ENCODE results near the gene IRF4. TPM values are rescaled to one million over a fixed set of nuclear protein-coding genes. Genes with fewer than 3 reads are reported as not detected.

Gene IRF4
- total RNA-seq, 1 donor from 2014 or later, result 0.04 TPM

DNA sequence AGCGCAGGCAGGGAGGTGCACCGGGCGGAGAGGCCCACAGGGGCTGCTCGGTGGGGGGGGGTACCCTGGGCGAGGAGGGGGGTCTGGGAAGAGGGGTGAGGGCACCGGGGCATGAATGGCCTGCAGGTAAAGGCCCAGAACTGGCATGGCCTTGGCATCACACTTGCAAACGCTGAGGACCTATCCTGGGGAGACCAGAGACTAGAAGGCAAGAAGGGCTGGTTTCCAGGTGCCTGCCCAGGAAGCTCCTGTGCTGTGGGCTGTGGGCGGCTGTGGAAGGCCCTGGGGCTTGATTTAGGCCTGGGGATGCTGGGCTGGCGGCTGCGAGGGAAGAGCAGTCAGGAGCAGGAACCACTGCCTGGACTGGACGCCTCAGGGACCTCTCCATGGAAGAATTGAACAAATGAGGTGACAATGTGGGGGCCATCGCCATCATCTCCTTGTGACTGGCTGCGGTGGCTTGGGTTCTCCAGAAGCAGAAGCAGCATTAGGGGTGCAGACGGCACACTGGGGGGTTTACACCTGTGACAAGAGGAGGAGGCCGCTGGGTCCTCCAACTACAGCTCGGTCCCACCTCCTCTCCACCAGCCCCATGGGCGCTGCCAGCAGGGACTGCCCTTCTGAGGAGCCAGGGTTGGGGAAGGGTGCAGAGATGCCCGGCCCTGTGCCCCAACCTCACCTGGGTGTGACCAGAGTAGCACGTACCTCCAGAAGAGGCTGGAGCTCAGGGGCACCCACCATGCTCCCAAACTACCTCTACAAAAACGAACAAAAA is 32.1 kb upstream of the IRF4 start:
- DNase-seq (ENCODE audit: low read depth), result no peak
- TF ChIP-seq, protein P1, sequence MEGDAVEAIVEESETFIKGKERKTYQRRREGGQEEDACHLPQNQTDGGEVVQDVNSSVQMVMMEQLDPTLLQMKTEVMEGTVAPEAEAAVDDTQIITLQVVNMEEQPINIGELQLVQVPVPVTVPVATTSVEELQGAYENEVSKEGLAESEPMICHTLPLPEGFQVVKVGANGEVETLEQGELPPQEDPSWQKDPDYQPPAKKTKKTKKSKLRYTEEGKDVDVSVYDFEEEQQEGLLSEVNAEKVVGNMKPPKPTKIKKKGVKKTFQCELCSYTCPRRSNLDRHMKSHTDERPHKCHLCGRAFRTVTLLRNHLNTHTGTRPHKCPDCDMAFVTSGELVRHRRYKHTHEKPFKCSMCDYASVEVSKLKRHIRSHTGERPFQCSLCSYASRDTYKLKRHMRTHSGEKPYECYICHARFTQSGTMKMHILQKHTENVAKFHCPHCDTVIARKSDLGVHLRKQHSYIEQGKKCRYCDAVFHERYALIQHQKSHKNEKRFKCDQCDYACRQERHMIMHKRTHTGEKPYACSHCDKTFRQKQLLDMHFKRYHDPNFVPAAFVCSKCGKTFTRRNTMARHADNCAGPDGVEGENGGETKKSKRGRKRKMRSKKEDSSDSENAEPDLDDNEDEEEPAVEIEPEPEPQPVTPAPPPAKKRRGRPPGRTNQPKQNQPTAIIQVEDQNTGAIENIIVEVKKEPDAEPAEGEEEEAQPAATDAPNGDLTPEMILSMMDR (IDR thresholded peaks at IDR 0.05; ENCODE audit: insufficient read depth, low read length, poor library complexity, severe bottlenecking), result no peak
- Histone ChIP-seq H3K27me3 (ENCODE audit: control insufficient read depth, insufficient read depth, low read length) (no peaks in the 10 kb centered on the region), H3K36me3 (ENCODE audit: control insufficient read depth, insufficient read depth, low read length) (no peaks in the 10 kb centered on the region), H3K4me3 (ENCODE audit: low read depth, low read length) (no peak overlapping the region)

DNA sequence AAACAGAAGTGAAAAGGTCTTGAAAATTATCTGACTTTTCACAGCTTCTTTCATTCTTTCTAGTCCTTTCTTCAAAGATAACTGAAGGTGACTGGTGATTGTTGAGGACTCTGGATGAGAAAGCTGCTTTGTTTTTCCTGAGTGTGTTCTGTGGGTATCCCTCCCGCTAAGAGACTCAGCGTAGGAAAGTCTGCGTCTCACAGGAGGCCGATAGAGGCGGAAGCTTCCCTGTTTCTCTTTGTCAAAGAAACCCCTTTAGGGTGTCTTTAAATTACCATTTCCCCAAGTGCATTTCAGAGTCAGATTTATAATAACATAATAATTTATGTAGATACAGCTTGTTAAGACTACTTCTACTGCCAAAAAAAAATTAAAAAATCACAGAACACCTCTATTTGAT is 31.2 kb upstream of the IRF4 start:
- no peaks in the 10 kb centered on the region for H3K27me3 ChIP-seq (ENCODE audit: control insufficient read depth, insufficient read depth, low read length)
- no peak for DNase-seq (ENCODE audit: low read depth)
- no peak overlapping the region for H3K4me3 ChIP-seq (ENCODE audit: low read depth, low read length)
- H3K36me3 ChIP-seq (ENCODE audit: control insufficient read depth, insufficient read depth, low read length), result no peaks in the 10 kb centered on the region
- TF ChIP-seq, protein P1 (IDR thresholded peaks at IDR 0.05; ENCODE audit: insufficient read depth, low read length, poor library complexity, severe bottlenecking), result no peak

DNA sequence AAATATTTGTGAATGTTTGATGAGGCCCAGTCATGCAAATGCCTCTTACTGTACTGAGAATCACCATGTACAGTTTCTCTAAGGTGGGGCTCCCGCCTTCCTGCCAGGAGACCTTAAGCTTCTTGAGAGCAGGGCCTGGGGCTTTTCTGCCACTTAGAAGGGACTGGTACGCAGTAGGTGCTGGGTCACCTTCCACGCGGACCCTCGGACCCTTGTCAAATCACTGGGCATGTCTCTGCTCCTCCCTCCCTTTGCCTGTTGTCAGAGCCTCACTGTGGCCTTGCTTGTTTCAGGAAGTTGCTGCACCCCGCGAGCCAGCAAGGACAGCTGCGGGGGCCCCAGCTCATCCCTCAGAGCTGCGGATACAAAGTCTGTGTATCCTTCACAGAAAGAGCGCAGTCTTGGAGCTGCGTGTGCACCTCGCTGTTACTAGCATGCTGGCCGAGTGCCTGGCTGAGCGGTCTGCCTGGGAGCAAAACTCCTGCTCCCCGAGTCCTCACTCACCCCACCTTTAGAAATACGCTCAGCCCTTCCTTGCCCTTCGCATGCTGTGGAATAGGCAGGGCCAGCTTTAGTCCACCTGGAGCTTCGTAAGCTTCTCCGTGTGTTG is 30.7 kb upstream of the IRF4 start:
- Histone ChIP-seq H3K4me3 (ENCODE audit: low read depth, low read length) (no peak overlapping the region), H3K36me3 (ENCODE audit: control insufficient read depth, insufficient read depth, low read length) (no peaks in the 10 kb centered on the region), H3K27me3 (ENCODE audit: control insufficient read depth, insufficient read depth, low read length) (no peaks in the 10 kb centered on the region)
- TF ChIP-seq, protein P1 (IDR thresholded peaks at IDR 0.05; ENCODE audit: insufficient read depth, low read length, poor library complexity, severe bottlenecking), result no peak
- DNase-seq (ENCODE audit: low read depth), result no peak

DNA sequence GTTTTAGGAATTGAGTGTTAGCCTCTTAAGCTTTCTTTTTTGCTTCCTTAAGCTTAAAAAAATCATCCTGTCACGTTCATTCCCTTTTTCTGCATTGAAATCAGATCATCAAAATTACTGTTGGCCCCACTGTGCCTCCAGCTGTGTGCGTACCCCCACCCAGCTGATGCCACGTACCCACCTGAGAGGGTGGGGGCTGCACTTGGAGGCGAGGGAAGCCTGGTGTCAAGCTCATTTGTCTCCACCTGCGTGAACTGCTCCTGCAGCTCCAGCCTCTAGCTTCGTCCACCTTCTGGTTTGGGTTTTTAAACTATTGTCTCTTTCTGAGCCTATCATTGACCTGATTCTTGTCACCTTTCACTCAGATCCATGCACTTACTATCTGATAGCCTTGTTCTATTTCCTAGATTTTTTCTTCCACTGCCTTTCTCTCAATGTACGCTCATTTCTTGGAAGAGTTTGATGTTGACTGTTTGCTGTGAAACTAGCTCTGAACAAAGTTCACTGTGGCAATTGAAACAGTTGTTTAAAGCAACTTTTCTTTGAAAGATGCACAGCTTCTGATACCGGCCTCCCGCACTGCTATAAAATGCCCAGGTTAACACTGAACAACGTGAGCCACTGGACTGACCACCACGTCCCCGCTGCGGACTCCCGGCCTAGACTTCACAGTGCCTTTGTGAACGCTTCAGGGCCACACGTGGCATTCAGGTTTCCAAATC is 30.0 kb upstream of the IRF4 start:
- DNase-seq (ENCODE audit: low read depth), result no peak
- Histone ChIP-seq H3K36me3 (ENCODE audit: control insufficient read depth, insufficient read depth, low read length) (no peaks in the 10 kb centered on the region), H3K4me3 (ENCODE audit: low read depth, low read length) (no peak overlapping the region), H3K27me3 (ENCODE audit: control insufficient read depth, insufficient read depth, low read length) (no peaks in the 10 kb centered on the region)
- TF ChIP-seq, protein P1 (IDR thresholded peaks at IDR 0.05; ENCODE audit: insufficient read depth, low read length, poor library complexity, severe bottlenecking), result no peak

DNA sequence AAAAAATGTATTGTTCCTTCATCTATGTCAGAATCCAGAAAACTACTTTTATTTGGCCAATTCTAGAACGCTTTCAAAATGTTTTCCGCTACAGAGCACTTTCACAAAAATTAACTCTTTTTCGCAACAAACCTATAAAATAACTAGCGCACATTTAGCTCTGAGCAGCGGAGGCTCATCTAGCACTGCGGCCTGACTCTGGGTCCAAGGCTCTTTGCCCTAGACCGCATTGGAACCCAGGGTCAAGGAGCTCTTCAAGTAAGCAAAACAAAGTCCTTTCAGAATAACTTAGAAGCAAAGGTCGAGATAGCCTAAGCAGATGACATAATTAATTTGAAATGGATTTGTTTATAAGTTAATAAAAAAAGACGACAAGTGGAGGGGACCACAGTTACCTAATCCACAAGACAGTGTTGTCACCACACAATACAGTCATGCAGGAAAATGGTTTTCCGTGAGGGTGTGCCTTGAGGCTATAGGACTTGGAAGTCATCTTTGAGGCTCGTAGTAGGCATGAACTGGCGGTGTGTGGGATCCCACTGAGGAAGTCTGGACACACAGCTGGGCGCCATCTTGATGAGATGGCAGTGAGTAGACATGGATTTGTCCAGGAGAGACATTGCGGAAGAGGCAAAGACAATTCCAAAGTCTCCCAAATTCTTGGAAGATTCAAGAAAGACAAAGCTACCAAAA is 29.2 kb upstream of the IRF4 start:
- no peak overlapping the region for H3K4me3 ChIP-seq (ENCODE audit: low read depth, low read length)
- no peak for DNase-seq (ENCODE audit: low read depth)
- TF ChIP-seq, protein P1 (IDR thresholded peaks at IDR 0.05; ENCODE audit: insufficient read depth, low read length, poor library complexity, severe bottlenecking), result no peak
- no peaks in the 10 kb centered on the region for H3K27me3 ChIP-seq (ENCODE audit: control insufficient read depth, insufficient read depth, low read length)
- no peaks in the 10 kb centered on the region for H3K36me3 ChIP-seq (ENCODE audit: control insufficient read depth, insufficient read depth, low read length)

Data from kidney epithelial cell (primary cell).